GM18870 (cell line): ENCODE measurements around the gene ADRM1.

Source experiments
- ATAC-seq: cut with Tn5 transposase; IDR thresholded peaks from one replicate; pipeline ENCODE4 v1.9.1; 2021; ENCODE audit warnings: moderate library complexity; ENCODE audit not compliant: unreplicated experiment

The ADRM1 gene

GRCh38 chr20:62302341-62303061 is at the start of gene ADRM1:
Gene ADRM1 (plus strand): TSS chr20:62302997. CDS start chr20:62303569, 572 bp downstream.
- peak; percentile 66 for ATAC-seq

- no peak for ATAC-seq
These were observed 49.4 kb upstream of the ADRM1 start for GRCh38 chr20:62253398-62253797.

GRCh38 chr20:62254021-62254724 is 48.6 kb upstream of the ADRM1 start:
- no peak for ATAC-seq

GRCh38 chr20:62255976-62256375 is 46.8 kb upstream of the ADRM1 start:
- ATAC-seq: no peak

- no peak for ATAC-seq
These were observed 44.1 kb upstream of the ADRM1 start for GRCh38 chr20:62258499-62259293.

GRCh38 chr20:62259294-62259565 is 43.6 kb upstream of the ADRM1 start:
- no peak for ATAC-seq

GRCh38 chr20:62262064-62262463 is 40.7 kb upstream of the ADRM1 start:
- ATAC-seq: no peak

GRCh38 chr20:62263396-62263795 is 39.4 kb upstream of the ADRM1 start:
- ATAC-seq: no peak

GRCh38 chr20:62265365-62265764 is 37.4 kb upstream of the ADRM1 start:
- ATAC-seq: no peak

GRCh38 chr20:62266340-62266739 is 36.5 kb upstream of the ADRM1 start:
- ATAC-seq: no peak

- ATAC-seq: no peak
These were observed 35.9 kb upstream of the ADRM1 start for GRCh38 chr20:62266851-62267250.

- ATAC-seq: no peak
These were observed 35.3 kb upstream of the ADRM1 start for GRCh38 chr20:62267543-62267942.

GRCh38 chr20:62268228-62268900 is 34.4 kb upstream of the ADRM1 start:
- ATAC-seq: no peak

GRCh38 chr20:62269378-62269777 is 33.4 kb upstream of the ADRM1 start:
- no peak for ATAC-seq

GRCh38 chr20:62269871-62270270 is 32.9 kb upstream of the ADRM1 start:
- no peak for ATAC-seq

GRCh38 chr20:62272200-62272599 is 30.6 kb upstream of the ADRM1 start:
- no peak for ATAC-seq

- ATAC-seq: no peak
These were observed 29.4 kb upstream of the ADRM1 start for GRCh38 chr20:62273416-62273815.

- ATAC-seq: no peak
These were observed 28.4 kb upstream of the ADRM1 start for GRCh38 chr20:62274332-62274950.

GRCh38 chr20:62275219-62275618 is 27.6 kb upstream of the ADRM1 start:
- ATAC-seq: no peak

- no peak for ATAC-seq
These were observed 26.4 kb upstream of the ADRM1 start for GRCh38 chr20:62276439-62276838.

- ATAC-seq: no peak
These were observed 25.5 kb upstream of the ADRM1 start for GRCh38 chr20:62277253-62277652.
